HL-60 (cell line): ENCODE data around the gene TTC16.
A peak's percentile ranks its signal among the peaks of the same experiment; 100 is the strongest.

Source experiments
- DNase-seq, 2 experiments: peaks; one replicate each; pipeline ENCODE4 v3.0.0-alpha.2; 2010 to 2020; ENCODE audit warnings: low read depth in 1 of 2, low spot score in 1 of 2
- H3K27ac ChIP-seq: fragments of 250-450 bp; sonication (Bioruptor Pico); replicated peaks from 2 replicates; pipeline ENCODE4 v1.5.1; 2020; ENCODE audit warnings: mild to moderate bottlenecking, moderate library complexity
- H3K27me3 ChIP-seq: fragments of 250-450 bp; sonication (Bioruptor Pico); 2 replicates; pipeline ENCODE4 v1.5.1; 2021; ENCODE audit warnings: mild to moderate bottlenecking, moderate library complexity; ENCODE audit not compliant: insufficient read depth, poor library complexity, severe bottlenecking
- H3K4me3 ChIP-seq: replicated peaks from 2 replicates; pipeline ENCODE4 v1.5.1; 2011; ENCODE audit warnings: mild to moderate bottlenecking, control low read depth, low read length; ENCODE audit not compliant: insufficient read depth
- GABPA ChIP-seq: IDR thresholded peaks from 2 replicates; pipeline ENCODE4 v1.6.1; 2012; ENCODE audit warnings: low read depth
- POLR2AphosphoS5 ChIP-seq: IDR thresholded peaks from 2 replicates; pipeline ENCODE4 v1.6.1; 2012; ENCODE audit warnings: low read depth
- SPI1 ChIP-seq: IDR thresholded peaks from 2 replicates; pipeline ENCODE4 v1.6.1; 2012; ENCODE audit warnings: low read depth, mild to moderate bottlenecking, borderline replicate concordance
- TF ChIP-seq, protein P1 (sequence below): IDR thresholded peaks from 2 replicates; pipeline ENCODE4 v1.6.1; 2012; ENCODE audit warnings: low read depth; ENCODE audit not compliant: insufficient replicate concordance
- TF ChIP-seq, protein P2 (sequence below): IDR thresholded peaks from one replicate; pipeline ENCODE4 v1.5.1; 2011; ENCODE audit warnings: low read length, control low read depth, inconsistent platforms; ENCODE audit not compliant: insufficient read depth

Gene TTC16

DNA sequence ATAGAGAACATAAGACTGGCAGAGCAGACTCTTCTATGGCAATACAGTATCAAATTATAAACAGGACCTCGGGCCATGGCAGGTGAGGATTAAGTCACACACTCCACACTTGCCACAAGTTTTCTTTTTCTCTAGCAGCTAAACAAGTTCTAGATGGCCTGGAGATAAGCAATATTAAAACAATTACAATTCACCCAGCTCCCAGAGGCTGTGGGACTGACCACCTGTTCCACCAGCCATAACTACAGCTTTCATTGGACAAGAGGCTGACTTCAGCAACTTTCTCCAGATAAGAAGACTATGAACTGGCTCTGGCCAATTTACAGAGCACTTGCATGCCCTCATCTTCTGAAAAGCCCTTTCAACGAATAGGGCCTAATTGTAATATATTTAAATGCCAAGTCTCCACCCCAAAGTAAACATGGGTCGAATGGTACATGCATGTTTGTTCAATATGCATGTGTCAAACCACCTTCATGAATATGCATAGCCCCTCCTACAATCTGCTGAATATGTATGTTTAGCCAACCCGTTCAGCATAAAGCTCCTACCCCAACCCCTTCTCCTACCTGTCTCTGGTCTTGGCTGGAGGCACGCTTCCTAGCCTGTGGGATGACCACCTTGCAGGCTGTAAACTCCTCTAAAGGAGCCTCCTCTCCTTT lies 15.2 kb upstream of the TTC16 start:
- TF ChIP-seq, protein P1, sequence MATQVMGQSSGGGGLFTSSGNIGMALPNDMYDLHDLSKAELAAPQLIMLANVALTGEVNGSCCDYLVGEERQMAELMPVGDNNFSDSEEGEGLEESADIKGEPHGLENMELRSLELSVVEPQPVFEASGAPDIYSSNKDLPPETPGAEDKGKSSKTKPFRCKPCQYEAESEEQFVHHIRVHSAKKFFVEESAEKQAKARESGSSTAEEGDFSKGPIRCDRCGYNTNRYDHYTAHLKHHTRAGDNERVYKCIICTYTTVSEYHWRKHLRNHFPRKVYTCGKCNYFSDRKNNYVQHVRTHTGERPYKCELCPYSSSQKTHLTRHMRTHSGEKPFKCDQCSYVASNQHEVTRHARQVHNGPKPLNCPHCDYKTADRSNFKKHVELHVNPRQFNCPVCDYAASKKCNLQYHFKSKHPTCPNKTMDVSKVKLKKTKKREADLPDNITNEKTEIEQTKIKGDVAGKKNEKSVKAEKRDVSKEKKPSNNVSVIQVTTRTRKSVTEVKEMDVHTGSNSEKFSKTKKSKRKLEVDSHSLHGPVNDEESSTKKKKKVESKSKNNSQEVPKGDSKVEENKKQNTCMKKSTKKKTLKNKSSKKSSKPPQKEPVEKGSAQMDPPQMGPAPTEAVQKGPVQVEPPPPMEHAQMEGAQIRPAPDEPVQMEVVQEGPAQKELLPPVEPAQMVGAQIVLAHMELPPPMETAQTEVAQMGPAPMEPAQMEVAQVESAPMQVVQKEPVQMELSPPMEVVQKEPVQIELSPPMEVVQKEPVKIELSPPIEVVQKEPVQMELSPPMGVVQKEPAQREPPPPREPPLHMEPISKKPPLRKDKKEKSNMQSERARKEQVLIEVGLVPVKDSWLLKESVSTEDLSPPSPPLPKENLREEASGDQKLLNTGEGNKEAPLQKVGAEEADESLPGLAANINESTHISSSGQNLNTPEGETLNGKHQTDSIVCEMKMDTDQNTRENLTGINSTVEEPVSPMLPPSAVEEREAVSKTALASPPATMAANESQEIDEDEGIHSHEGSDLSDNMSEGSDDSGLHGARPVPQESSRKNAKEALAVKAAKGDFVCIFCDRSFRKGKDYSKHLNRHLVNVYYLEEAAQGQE = no peak
- TF ChIP-seq SPI1 = no peak
- TF ChIP-seq POLR2AphosphoS5 = no peak
- Histone ChIP-seq H3K4me3 (no peak overlapping the region), H3K27me3 (no peaks in the 10 kb centered on the region), H3K27ac (no peak overlapping the region)
- no peak for DNase-seq

GRCh38 chr9:127703289-127703946 lies 12.5 kb upstream of the TTC16 start:
- no peak for DNase-seq
- TF ChIP-seq SPI1 (no peak), GABPA (no peak), POLR2AphosphoS5 (no peak)
- TF ChIP-seq, protein P1 = no peak
- TF ChIP-seq, protein P2, sequence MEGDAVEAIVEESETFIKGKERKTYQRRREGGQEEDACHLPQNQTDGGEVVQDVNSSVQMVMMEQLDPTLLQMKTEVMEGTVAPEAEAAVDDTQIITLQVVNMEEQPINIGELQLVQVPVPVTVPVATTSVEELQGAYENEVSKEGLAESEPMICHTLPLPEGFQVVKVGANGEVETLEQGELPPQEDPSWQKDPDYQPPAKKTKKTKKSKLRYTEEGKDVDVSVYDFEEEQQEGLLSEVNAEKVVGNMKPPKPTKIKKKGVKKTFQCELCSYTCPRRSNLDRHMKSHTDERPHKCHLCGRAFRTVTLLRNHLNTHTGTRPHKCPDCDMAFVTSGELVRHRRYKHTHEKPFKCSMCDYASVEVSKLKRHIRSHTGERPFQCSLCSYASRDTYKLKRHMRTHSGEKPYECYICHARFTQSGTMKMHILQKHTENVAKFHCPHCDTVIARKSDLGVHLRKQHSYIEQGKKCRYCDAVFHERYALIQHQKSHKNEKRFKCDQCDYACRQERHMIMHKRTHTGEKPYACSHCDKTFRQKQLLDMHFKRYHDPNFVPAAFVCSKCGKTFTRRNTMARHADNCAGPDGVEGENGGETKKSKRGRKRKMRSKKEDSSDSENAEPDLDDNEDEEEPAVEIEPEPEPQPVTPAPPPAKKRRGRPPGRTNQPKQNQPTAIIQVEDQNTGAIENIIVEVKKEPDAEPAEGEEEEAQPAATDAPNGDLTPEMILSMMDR = no peak
- H3K27ac ChIP-seq = no peak overlapping the region
- H3K27me3 ChIP-seq = no peaks in the 10 kb centered on the region
- no peak overlapping the region for H3K4me3 ChIP-seq

DNA sequence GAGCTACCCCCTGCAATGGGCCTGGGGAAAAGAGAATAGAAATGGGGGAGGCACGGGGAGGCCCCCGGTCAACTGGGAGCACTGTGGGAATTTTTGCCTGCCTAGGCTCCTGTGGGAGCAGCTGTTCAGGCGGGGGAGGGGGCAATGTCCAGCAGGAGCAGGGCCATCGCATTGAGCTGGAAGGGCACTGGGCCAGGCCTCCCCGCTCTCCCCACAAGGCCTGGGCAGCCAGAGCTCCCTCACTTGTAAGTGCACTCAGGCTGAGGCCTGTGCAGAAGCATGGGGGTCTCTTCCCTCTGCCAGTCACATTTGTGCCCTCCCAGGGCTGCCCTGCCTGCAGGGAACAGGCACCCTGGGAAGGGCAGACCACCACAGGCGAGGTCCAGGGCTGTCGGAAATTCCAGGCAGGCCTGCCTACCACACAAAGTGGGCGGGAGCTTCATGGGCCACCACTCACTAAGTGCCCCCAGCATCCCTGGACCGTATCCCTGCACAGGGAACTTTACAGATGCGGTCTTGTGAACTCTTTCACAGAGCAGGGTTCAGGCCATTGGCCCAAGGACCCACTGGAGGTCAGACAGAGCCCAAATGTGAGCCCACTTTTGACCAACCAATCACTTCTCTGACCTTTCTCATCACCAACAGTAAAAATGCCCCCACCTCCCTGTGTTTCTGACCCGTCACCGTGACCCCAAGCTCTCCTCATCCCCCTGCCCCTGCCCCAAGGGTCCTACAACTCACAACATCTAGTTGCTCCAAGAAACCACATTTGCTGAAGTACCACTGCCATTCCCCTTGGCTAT lies 10.1 kb upstream of the TTC16 start:
- H3K27me3 ChIP-seq = no peaks in the 10 kb centered on the region
- no peak for TF ChIP-seq POLR2AphosphoS5
- H3K27ac ChIP-seq = no peak overlapping the region
- H3K4me3 ChIP-seq = no peak overlapping the region
- DNase-seq = no peak

- Histone ChIP-seq H3K27me3 (no peaks in the 10 kb centered on the region), H3K4me3 (no peak within 1 kb of the TSS), H3K27ac (no peak within 1 kb of the TSS)
- TF ChIP-seq, protein P1 = no peak
- no peak for TF ChIP-seq SPI1
- no peak for TF ChIP-seq GABPA
- TF ChIP-seq POLR2AphosphoS5 = no peak
- TF ChIP-seq, protein P2 = no peak
- DNase-seq = peak in 1 of 2 experiments; percentile 36
These were observed 9.0 kb upstream of the TTC16 start, which contains the start of gene CFAP157 for GRCh38 chr9:127706836-127707241. TSS of gene CFAP157 (plus strand) at chr9:127706988. CDS start at chr9:127707032, 44 bp downstream.
